ENCODE data around the gene RTN4.

Gene RTN4

GRCh38 chr2:54984476-54984875, 65.8 kb downstream of the RTN4 start:
- DNase-seq: no peak
- in situ Hi-C loops (cut with HindIII; ENCODE audit: low pct_ligation_motif_present, low pct_unique_long_range_greater_than_20kb, low sequenced_read_pairs): no loop called here

- peak; percentile 28 for DNase-seq
- in situ Hi-C loops (cut with HindIII; ENCODE audit: low pct_ligation_motif_present, low pct_unique_long_range_greater_than_20kb, low sequenced_read_pairs): no loop called here
These were observed 66.7 kb downstream of the RTN4 start for GRCh38 chr2:54983345-54984220.

- in situ Hi-C loops (cut with HindIII; ENCODE audit: low pct_ligation_motif_present, low pct_unique_long_range_greater_than_20kb, low sequenced_read_pairs): no loop called here
- DNase-seq: no peak
These were observed 68.9 kb downstream of the RTN4 start for GRCh38 chr2:54981385-54981784.

- DNase-seq: no peak
These were observed 70.8 kb downstream of the RTN4 start for GRCh38 chr2:54979321-54980044.

GRCh38 chr2:54977149-54977548, 73.1 kb downstream of the RTN4 start:
- in situ Hi-C loops (cut with HindIII; ENCODE audit: low pct_ligation_motif_present, low pct_unique_long_range_greater_than_20kb, low sequenced_read_pairs): no loop called here
- no peak for DNase-seq

More at GRCh38 chr2:54979321-54980044, 70.8 kb downstream of the RTN4 start:
- in situ Hi-C loops (cut with HindIII; ENCODE audit: low pct_ligation_motif_present, low pct_unique_long_range_greater_than_20kb, low sequenced_read_pairs): no loop called here

- in situ Hi-C loops (cut with HindIII; ENCODE audit: low pct_ligation_motif_present, low pct_unique_long_range_greater_than_20kb, low sequenced_read_pairs): no loop called here
- no peak for DNase-seq
These were observed 74.4 kb downstream of the RTN4 start for GRCh38 chr2:54975598-54976492.

GRCh38 chr2:54975175-54975574, 75.1 kb downstream of the RTN4 start:
- in situ Hi-C loops (cut with HindIII; ENCODE audit: low pct_ligation_motif_present, low pct_unique_long_range_greater_than_20kb, low sequenced_read_pairs): no loop called here
- no peak for DNase-seq

GRCh38 chr2:54969940-54970338, 80.3 kb downstream of the RTN4 start:
- no peak for DNase-seq
- in situ Hi-C loops (cut with HindIII; ENCODE audit: low pct_ligation_motif_present, low pct_unique_long_range_greater_than_20kb, low sequenced_read_pairs): no loop called here

GRCh38 chr2:54969295-54969939, 80.8 kb downstream of the RTN4 start:
- no peak for DNase-seq
- in situ Hi-C loops (cut with HindIII; ENCODE audit: low pct_ligation_motif_present, low pct_unique_long_range_greater_than_20kb, low sequenced_read_pairs): no loop called here

- DNase-seq: no peak
- in situ Hi-C loops (cut with HindIII; ENCODE audit: low pct_ligation_motif_present, low pct_unique_long_range_greater_than_20kb, low sequenced_read_pairs): no loop called here
These were observed 81.6 kb downstream of the RTN4 start for GRCh38 chr2:54968561-54969218.

GRCh38 chr2:54967759-54968365, 82.4 kb downstream of the RTN4 start:
- DNase-seq: no peak
- in situ Hi-C loops (cut with HindIII; ENCODE audit: low pct_ligation_motif_present, low pct_unique_long_range_greater_than_20kb, low sequenced_read_pairs): no loop called here

- in situ Hi-C loops (cut with HindIII; ENCODE audit: low pct_ligation_motif_present, low pct_unique_long_range_greater_than_20kb, low sequenced_read_pairs): no loop called here
- DNase-seq: no peak
These were observed 83.0 kb downstream of the RTN4 start for GRCh38 chr2:54967269-54967668.

- no peak for DNase-seq
- in situ Hi-C loops (cut with HindIII; ENCODE audit: low pct_ligation_motif_present, low pct_unique_long_range_greater_than_20kb, low sequenced_read_pairs): no loop called here
These were observed 83.4 kb downstream of the RTN4 start for GRCh38 chr2:54966837-54967236.

GRCh38 chr2:54966165-54966832, 84.0 kb downstream of the RTN4 start:
- DNase-seq: no peak
- in situ Hi-C loops (cut with HindIII; ENCODE audit: low pct_ligation_motif_present, low pct_unique_long_range_greater_than_20kb, low sequenced_read_pairs): no loop called here

GRCh38 chr2:54965425-54965824, 84.8 kb downstream of the RTN4 start:
- in situ Hi-C loops (cut with HindIII; ENCODE audit: low pct_ligation_motif_present, low pct_unique_long_range_greater_than_20kb, low sequenced_read_pairs): no loop called here
- DNase-seq: no peak

GRCh38 chr2:54964816-54965215, 85.4 kb downstream of the RTN4 start:
- in situ Hi-C loops (cut with HindIII; ENCODE audit: low pct_ligation_motif_present, low pct_unique_long_range_greater_than_20kb, low sequenced_read_pairs): no loop called here
- no peak for DNase-seq

GRCh38 chr2:54964271-54964670, 86.0 kb downstream of the RTN4 start:
- in situ Hi-C loops (cut with HindIII; ENCODE audit: low pct_ligation_motif_present, low pct_unique_long_range_greater_than_20kb, low sequenced_read_pairs): no loop called here
- no peak for DNase-seq

Data from ACHN (cell line).